Suprapubic skin (tissue), 4 donors: ENCODE measurements around the gene MYO7A. TPM values are rescaled to one million over a fixed set of nuclear protein-coding genes. Genes with fewer than 3 reads are reported as not detected.

ENCODE experiments used
- DNase-seq, 2 donors: peaks; one replicate each; pipeline ENCODE4 v3.0.0-alpha.2; 2019; ENCODE audit warnings: low spot score in 2 of 2
- H3K27ac ChIP-seq: fragments of 200-600 bp; sonication (generic); one replicate; pipeline ENCODE4 v1.5.1; 2019
- H3K27me3 ChIP-seq: fragments of 200-600 bp; sonication (generic); one replicate; pipeline ENCODE4 v1.5.1; 2019
- H3K36me3 ChIP-seq: fragments of 200-600 bp; sonication (generic); one replicate; pipeline ENCODE4 v1.5.1; 2019
- H3K4me1 ChIP-seq: fragments of 200-600 bp; sonication (generic); one replicate; pipeline ENCODE4 v1.5.1; 2019
- H3K4me3 ChIP-seq: fragments of 200-600 bp; sonication (generic); one replicate; pipeline ENCODE4 v1.5.1; 2019; ENCODE audit warnings: mild to moderate bottlenecking
- H3K9me3 ChIP-seq: fragments of 200-600 bp; sonication (generic); one replicate; pipeline ENCODE4 v1.5.1; 2019
- CTCF ChIP-seq, 2 donors: fragments of 200-600 bp in 1 of 2; fragments of 450-650 bp in 1 of 2; sonication (generic) in 1 of 2; IDR thresholded peaks; one replicate each; pipeline ENCODE4 v1.5.1; 2016 to 2019; ENCODE audit warnings: antibody characterized with exemption in 2 of 2, mild to moderate bottlenecking in 1 of 2, moderate library complexity in 1 of 2
- EP300 ChIP-seq: sonication (generic); formaldehyde crosslinking; IDR thresholded peaks from one replicate; pipeline ENCODE4 v1.6.1; 2017; ENCODE audit warnings: antibody characterized with exemption
- POLR2A ChIP-seq, 2 donors: fragments of 450-650 bp; IDR thresholded peaks; one replicate each; pipeline ENCODE4 v1.6.1; 2017; ENCODE audit warnings: antibody characterized with exemption in 2 of 2, mild to moderate bottlenecking in 2 of 2, moderate library complexity in 2 of 2
- POLR2AphosphoS5 ChIP-seq, 3 donors: sonication (generic); formaldehyde crosslinking; IDR thresholded peaks; one replicate each; pipeline ENCODE4 v1.6.1; 2017; ENCODE audit warnings: antibody characterized with exemption in 3 of 3
- WGBS: methylation state at CpG from one replicate; pipeline ENCODE4 v1.1.5; 2018; 5-methylcytosine and 5-hydroxymethylcytosine counted together
- total RNA-seq, 4 donors: library from RNA; depleted of rRNA; stranded (reverse); fragments of >200 nt; gene quantifications; one replicate each; pipeline ENCODE4 v1.1.0, GENCODE V29; 2016

Gene MYO7A
- total RNA-seq, 4 donors from 2014 or later = 0.34 to 2.4 (median 2.0) TPM

DNA sequence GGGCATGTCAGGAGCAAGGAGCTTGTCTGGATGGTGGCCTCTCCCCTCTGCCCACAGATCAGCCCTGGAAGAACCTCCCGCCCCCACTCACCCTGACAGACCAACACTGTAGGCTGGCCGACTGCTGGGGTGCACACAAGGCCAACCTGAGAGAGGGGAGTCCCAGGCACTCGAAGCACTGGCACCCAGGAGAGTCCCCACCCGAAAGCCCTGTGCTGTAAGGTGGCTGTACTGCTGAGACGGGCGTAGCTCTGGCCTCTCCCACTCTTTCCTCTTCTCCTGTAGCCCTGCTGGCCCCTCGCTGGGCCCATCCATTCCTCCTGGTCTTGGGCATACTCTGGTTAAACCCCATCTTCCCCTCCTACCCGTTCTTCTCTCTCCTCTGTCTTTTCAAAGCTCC, 39.7 kb downstream of the MYO7A start:
- no peaks in the 10 kb centered on the region for H3K36me3 ChIP-seq
- 91% methylated on average over 8 of the region's 8 CpGs for WGBS
- no peak for DNase-seq
- TF ChIP-seq CTCF (IDR thresholded peaks at IDR 0.05) = no peak
- no peak for TF ChIP-seq POLR2A (IDR thresholded peaks at IDR 0.05)
- no peak for TF ChIP-seq POLR2AphosphoS5 (IDR thresholded peaks at IDR 0.05)
- no peak for TF ChIP-seq EP300
- no peaks in the 10 kb centered on the region for H3K9me3 ChIP-seq
- H3K27ac ChIP-seq = no peak overlapping the region
- H3K4me1 ChIP-seq = no peaks in the 10 kb centered on the region
- no peak overlapping the region for H3K4me3 ChIP-seq
- H3K27me3 ChIP-seq = no peaks in the 10 kb centered on the region

DNA sequence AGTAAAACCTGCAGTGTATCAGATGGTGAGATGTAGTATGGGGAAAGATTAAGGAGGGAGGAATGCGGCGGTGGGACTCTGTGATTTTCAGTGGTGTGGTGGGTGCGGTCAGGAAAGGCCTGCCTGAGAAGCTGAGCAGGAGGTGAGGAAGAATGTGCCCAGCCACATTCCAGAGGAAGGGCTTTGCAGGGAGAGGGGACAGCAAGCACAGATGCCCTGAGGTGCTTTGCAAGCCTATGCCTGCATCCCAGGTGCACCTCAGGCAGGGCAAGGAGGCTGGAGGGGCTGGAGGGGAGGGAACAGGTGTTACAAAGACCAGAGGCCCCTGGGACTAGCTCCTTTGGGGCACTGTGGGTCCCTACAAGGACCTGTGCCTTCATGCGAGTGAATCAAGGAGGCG, 42.1 kb downstream of the MYO7A start:
- Histone ChIP-seq H3K9me3 (no peaks in the 10 kb centered on the region), H3K36me3 (no peaks in the 10 kb centered on the region), H3K4me1 (no peaks in the 10 kb centered on the region), H3K27me3 (no peaks in the 10 kb centered on the region), H3K4me3 (no peak overlapping the region), H3K27ac (no peak overlapping the region)
- TF ChIP-seq CTCF (IDR thresholded peaks at IDR 0.05) = no peak
- TF ChIP-seq EP300 = no peak
- TF ChIP-seq POLR2AphosphoS5 (IDR thresholded peaks at IDR 0.05) = no peak
- no peak for TF ChIP-seq POLR2A (IDR thresholded peaks at IDR 0.05)
- DNase-seq = no peak
- WGBS = 95% methylated on average over 5 of the region's 5 CpGs

DNA sequence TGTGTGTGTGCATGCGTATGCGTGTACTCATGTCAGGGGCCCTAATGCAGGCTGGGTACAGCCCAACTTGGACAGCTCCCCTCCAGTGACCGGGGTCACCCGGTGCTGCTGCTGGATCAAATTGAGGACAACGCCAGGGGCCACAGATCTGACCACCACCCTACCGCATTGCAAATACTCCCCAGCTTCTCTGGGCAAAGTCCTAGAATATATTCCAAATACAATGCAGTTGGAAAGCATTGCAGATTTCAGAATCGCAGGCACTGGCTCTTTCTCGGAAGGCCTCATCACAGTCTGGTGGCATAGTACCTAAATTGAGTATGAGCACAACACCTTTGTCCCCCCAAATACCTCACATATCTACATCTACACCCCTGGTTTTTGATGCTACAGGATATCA, 43.2 kb downstream of the MYO7A start:
- no peaks in the 10 kb centered on the region for H3K27me3 ChIP-seq
- H3K4me1 ChIP-seq = no peaks in the 10 kb centered on the region
- no peaks in the 10 kb centered on the region for H3K36me3 ChIP-seq
- no peak overlapping the region for H3K4me3 ChIP-seq
- no peaks in the 10 kb centered on the region for H3K9me3 ChIP-seq
- no peak for DNase-seq
- TF ChIP-seq POLR2A (IDR thresholded peaks at IDR 0.05) (no peak), EP300 (no peak), POLR2AphosphoS5 (IDR thresholded peaks at IDR 0.05) (no peak), CTCF (IDR thresholded peaks at IDR 0.05) (no peak)
- no peak overlapping the region for H3K27ac ChIP-seq
- 85% methylated on average over 3 of the region's 8 CpGs for WGBS

GRCh38 chr11:77171885-77172665, 44.0 kb downstream of the MYO7A start:
- Histone ChIP-seq H3K36me3 (no peaks in the 10 kb centered on the region), H3K27ac (no peak overlapping the region), H3K4me1 (no peaks in the 10 kb centered on the region), H3K27me3 (no peaks in the 10 kb centered on the region), H3K4me3 (no peak overlapping the region), H3K9me3 (no peaks in the 10 kb centered on the region)
- 69% methylated on average over 16 of the region's 20 CpGs for WGBS
- no peak for DNase-seq
- no peak for TF ChIP-seq EP300
- TF ChIP-seq CTCF (IDR thresholded peaks at IDR 0.05) = no peak
- no peak for TF ChIP-seq POLR2A (IDR thresholded peaks at IDR 0.05)
- TF ChIP-seq POLR2AphosphoS5 (IDR thresholded peaks at IDR 0.05) = no peak

GRCh38 chr11:77172666-77172982, 44.6 kb downstream of the MYO7A start:
- 88% methylated on average over 5 of the region's 16 CpGs for WGBS
- DNase-seq = no peak
- no peaks in the 10 kb centered on the region for H3K9me3 ChIP-seq
- H3K27me3 ChIP-seq = no peaks in the 10 kb centered on the region
- no peaks in the 10 kb centered on the region for H3K36me3 ChIP-seq
- H3K4me3 ChIP-seq = no peak overlapping the region
- H3K4me1 ChIP-seq = no peaks in the 10 kb centered on the region
- no peak for TF ChIP-seq POLR2AphosphoS5 (IDR thresholded peaks at IDR 0.05)
- no peak for TF ChIP-seq POLR2A (IDR thresholded peaks at IDR 0.05)
- TF ChIP-seq EP300 = no peak
- no peak for TF ChIP-seq CTCF (IDR thresholded peaks at IDR 0.05)
- no peak overlapping the region for H3K27ac ChIP-seq
